GM12878 (cell line): ENCODE data around the gene DNAJC13.

Experiments used
- ATF2 ChIP-seq: IDR thresholded peaks from 2 replicates; pipeline ENCODE4 v1.6.1; 2012; ENCODE audit warnings: low read length, inconsistent platforms
- BRCA1 ChIP-seq: IDR thresholded peaks from 2 replicates; pipeline ENCODE4 v1.6.1; 2011; ENCODE audit warnings: low read depth, low read length, improper control_type of control experiment
- CBX3 ChIP-seq: fragments of 200-600 bp; sonication (generic); IDR thresholded peaks from 2 replicates; pipeline ENCODE4 v1.6.1; 2016; ENCODE audit warnings: low read depth, borderline replicate concordance
- CTCF ChIP-seq, 3 experiments: IDR thresholded peaks in 2 of 3; conservative IDR thresholded peaks in 1 of 3; 2 replicates each; pipeline ENCODE4 v1.5.1; 2011; ENCODE audit warnings: low read depth in 3 of 3, low read length in 3 of 3, mild to moderate bottlenecking in 3 of 3, control low read depth in 2 of 3, moderate library complexity in 2 of 3, inconsistent platforms in 1 of 3, mixed read lengths in 1 of 3; ENCODE audit not compliant: control insufficient read depth in 2 of 3, insufficient read depth in 1 of 3; ENCODE audit errors: extremely low read depth in 1 of 3
- EGR1 ChIP-seq, 2 experiments: IDR thresholded peaks; 1 replicate in 1 of 2; 2 replicates in 1 of 2; pipeline ENCODE4 v1.6.1; 2011 to 2012; ENCODE audit warnings: low read depth in 2 of 2, low read length in 2 of 2, borderline replicate concordance in 1 of 2, mild to moderate bottlenecking in 1 of 2, moderate library complexity in 1 of 2
- GATAD2B ChIP-seq: fragments of 450-650 bp; conservative IDR thresholded peaks from 2 replicates; pipeline ENCODE4 v1.6.1; 2017; ENCODE audit warnings: low read depth, mild to moderate bottlenecking, moderate library complexity
- PBX3 ChIP-seq: IDR thresholded peaks from 2 replicates; pipeline ENCODE4 v1.6.1; 2011; ENCODE audit warnings: mild to moderate bottlenecking, low read depth, low read length, moderate library complexity; ENCODE audit not compliant: insufficient replicate concordance
- POLR2A ChIP-seq: IDR thresholded peaks from 2 replicates; pipeline ENCODE4 v1.6.1; 2011; ENCODE audit warnings: low read depth, mild to moderate bottlenecking, low read length
- POLR2AphosphoS5 ChIP-seq: IDR thresholded peaks from 2 replicates; pipeline ENCODE4 v1.6.1; 2011; ENCODE audit warnings: mild to moderate bottlenecking, low read length, inconsistent platforms
- SPI1 ChIP-seq: IDR thresholded peaks from 2 replicates; pipeline ENCODE4 v1.6.1; 2011; ENCODE audit warnings: low read depth, mild to moderate bottlenecking, low read length, moderate library complexity, borderline replicate concordance; ENCODE audit not compliant: insufficient read depth
- USF2 ChIP-seq: IDR thresholded peaks from 2 replicates; pipeline ENCODE4 v1.6.1; 2011; ENCODE audit warnings: low read depth, low read length, improper control_type of control experiment, borderline replicate concordance

- no peak for TF ChIP-seq PBX3
- TF ChIP-seq EGR1 (IDR thresholded peaks at IDR 0.05; ENCODE audit: borderline replicate concordance in 1 of 2, low read depth in 2 of 2, low read length in 2 of 2) = peak in 1 of 2 experiments; percentile 71; a peak in 1 of 3 replicates
- no peak for TF ChIP-seq GATAD2B
- TF ChIP-seq POLR2A = peak; percentile 78
- TF ChIP-seq CBX3 = no peak
- peak; percentile 88 for TF ChIP-seq USF2
- TF ChIP-seq SPI1 = peak; percentile 82
- peak; percentile 73 for TF ChIP-seq POLR2AphosphoS5
- TF ChIP-seq BRCA1 = no peak
- no peak for TF ChIP-seq ATF2
- TF ChIP-seq CTCF (IDR thresholded peaks at IDR 0.05 in 2 of 3, conservative IDR thresholded peaks at IDR 0.05 in 1 of 3; ENCODE audit: control insufficient read depth in 2 of 3, extremely low read depth in 1 of 3, insufficient read depth in 1 of 3, low read depth in 3 of 3, low read length in 3 of 3) = no peak
Observed at GRCh38 chr3:132416807-132417694, at the start of gene DNAJC13.
